AG04449 (cell line): Measurements from ENCODE around the gene SLA2.

Source experiments
- CTCF ChIA-PET: fragments of 350-600 bp; formaldehyde crosslinking; extraction: SDS; loops from one replicate; lab custom pipeline; 2021; ENCODE audit warnings: antibody characterized with exemption; lab: Yijun Ruan, JAX
- POLR2A ChIA-PET: fragments of 400-600, 350-600 bp; formaldehyde crosslinking; extraction: SDS; loops from one replicate; lab custom pipeline; 2020; ENCODE audit warnings: antibody characterized with exemption, inconsistent platforms; lab: Yijun Ruan, JAX
- DNase-seq: peaks from one replicate; pipeline ENCODE4 v3.0.0-alpha.2; 2010; ENCODE audit warnings: low read depth, low spot score
- H3K4me3 ChIP-seq: 2 replicates; pipeline ENCODE4 v1.5.1; 2011; ENCODE audit warnings: low read depth, mild to moderate bottlenecking, control low read depth, low read length
- CTCF ChIP-seq: IDR thresholded peaks from one replicate; pipeline ENCODE4 v1.5.1; 2011; ENCODE audit warnings: mild to moderate bottlenecking, moderate library complexity, low read length, control low read depth, inconsistent platforms; ENCODE audit not compliant: insufficient read depth; ENCODE audit errors: missing control alignments

SLA2 gene

DNA sequence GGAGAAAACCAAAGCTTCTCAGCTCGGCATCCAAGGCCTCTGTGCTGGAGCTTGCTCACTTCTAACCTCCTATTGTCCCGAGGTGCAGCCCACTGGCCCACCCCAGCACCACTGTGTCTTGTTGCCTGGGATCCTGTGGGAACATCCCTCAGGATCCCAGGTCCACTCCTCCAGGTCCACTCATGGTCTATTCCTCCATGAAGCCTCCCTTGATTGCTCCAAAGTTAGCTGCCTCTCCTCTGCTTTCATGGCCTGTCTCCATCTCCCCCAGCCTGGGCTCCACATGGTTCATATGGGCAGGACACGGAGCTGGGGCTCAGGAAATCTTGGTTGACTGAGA lies 13.9 kb downstream of the SLA2 start:
- no peak overlapping the region for H3K4me3 ChIP-seq
- ChIA-PET CTCF (interaction anchor here (1.3 to 3.2 kb wide), 2 partner anchors 20 to 26 kb away, joined by 3 to 11 read pairs; no protein-coding TSS in a partner anchor), POLR2A (no interaction called here)
- DNase-seq = no peak
- no peak for TF ChIP-seq CTCF

DNA sequence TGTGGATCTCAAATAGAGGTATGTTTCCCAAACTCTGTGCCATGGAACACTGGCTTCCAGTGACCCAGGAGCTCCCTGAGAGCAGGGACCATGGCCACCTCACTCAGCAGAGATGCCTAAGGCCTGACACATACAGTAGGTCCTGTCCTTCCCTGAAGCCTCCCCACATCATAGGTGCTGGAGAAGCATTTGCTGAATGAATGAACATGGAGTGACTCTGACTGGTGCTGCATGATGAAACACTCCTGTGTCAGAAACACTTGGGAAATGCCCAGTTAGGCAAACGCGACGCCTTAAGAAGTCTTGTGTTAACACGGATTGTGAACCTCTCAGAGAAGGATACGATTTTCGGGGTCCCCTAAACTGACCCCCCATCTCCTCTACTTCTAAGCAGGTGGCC lies 14.3 kb downstream of the SLA2 start:
- H3K4me3 ChIP-seq = no peak overlapping the region
- ChIA-PET POLR2A (no interaction called here), CTCF (interaction anchor here (1.3 to 3.2 kb wide), 2 partner anchors 20 to 25 kb away, joined by 3 to 11 read pairs; no protein-coding TSS in a partner anchor)
- DNase-seq = no peak
- no peak for TF ChIP-seq CTCF

GRCh38 chr20:36629719-36630681 lies 16.0 kb downstream of the SLA2 start:
- TF ChIP-seq CTCF = no peak
- no peak for DNase-seq
- ChIA-PET CTCF (interaction anchor here (0.7 to 3.2 kb wide), 5 partner anchors 16 to 124 kb away, joined by 3 to 11 read pairs (median 3); partner anchors contain the start of gene RAB5IF), POLR2A (interaction anchor here (0.7 kb wide), 1 partner anchor 1796 kb away, joined by 6 read pairs; no protein-coding TSS in a partner anchor)
- H3K4me3 ChIP-seq = no peak overlapping the region

GRCh38 chr20:36628076-36628475 lies 17.9 kb downstream of the SLA2 start:
- ChIA-PET POLR2A (interaction anchor here (0.6 kb wide), 1 partner anchor 114 kb away, joined by 5 read pairs; no protein-coding TSS in a partner anchor), CTCF (interaction anchor here (1.1 to 1.8 kb wide), 2 partner anchors 23 to 292 kb away, joined by 3 to 4 read pairs; no protein-coding TSS in a partner anchor)
- no peak for DNase-seq
- TF ChIP-seq CTCF = no peak
- H3K4me3 ChIP-seq = no peak overlapping the region

GRCh38 chr20:36624944-36625324 lies 21.1 kb downstream of the SLA2 start:
- no peak overlapping the region for H3K4me3 ChIP-seq
- no peak for DNase-seq
- CTCF ChIA-PET = interaction anchor here (0.7 to 2.1 kb wide), 4 partner anchors 13 to 141 kb away, joined by 3 to 12 read pairs (median 7); partner anchors contain the start of gene RAB5IF
- POLR2A ChIA-PET = no interaction called here
- TF ChIP-seq CTCF = no peak
